ENCODE data around the gene SYT14. TPM values are rescaled to one million over a fixed set of nuclear protein-coding genes. Genes with fewer than 3 reads are reported as not detected.

Gene SYT14
- total and polyA plus RNA-seq, 2 experiments from 2014 or later, result 0.55 to 1.7 TPM

GRCh38 chr1:210201681-210202080 lies 263.7 kb downstream of the SYT14 start:
- no peak overlapping the region for H3K9ac ChIP-seq
- H3K4me1 ChIP-seq (ENCODE audit: insufficient read depth), result no peaks in the 10 kb centered on the region
- H3K9me2 ChIP-seq (ENCODE audit: insufficient read depth), result no peaks in the 10 kb centered on the region
- 43 to 44% methylated on average over 3 of the region's 3 CpGs for WGBS, 2 experiments (ENCODE audit: low coverage in 1 of 2, low lambda C conversion rate in 2 of 2, missing lambda C conversion rate in 2 of 2)
- TF ChIP-seq EZH2phosphoT487 (IDR thresholded peaks at IDR 0.05; ENCODE audit: insufficient read depth, low read depth) (no peak), EZH2 (IDR thresholded peaks at IDR 0.05; ENCODE audit: insufficient read depth, poor library complexity, severe bottlenecking) (no peak)
- H3F3A ChIP-seq (ENCODE audit: insufficient read depth), result no peaks in the 10 kb centered on the region
- no peak overlapping the region for H2AFZ ChIP-seq
- no peaks in the 10 kb centered on the region for H3K36me3 ChIP-seq (ENCODE audit: low read depth)
- no peaks in the 10 kb centered on the region; the same call in none of the 2 replicates for H3K27me3 ChIP-seq (replicated peaks; ENCODE audit: insufficient read depth)
- H3K4me2 ChIP-seq (ENCODE audit: unreplicated experiment), result no peak overlapping the region
- H3K4me3 ChIP-seq, result no peak overlapping the region
- H3K9me3 ChIP-seq (ENCODE audit: low read depth), result no peaks in the 10 kb centered on the region
- no peaks in the 10 kb centered on the region for H4K20me1 ChIP-seq (ENCODE audit: insufficient read depth)
- H3K79me2 ChIP-seq (ENCODE audit: insufficient read depth), result no peaks in the 10 kb centered on the region
- no peak overlapping the region for H3K27ac ChIP-seq
- in situ Hi-C loops (cut with MboI), result no loop called here
- peak; percentile 17 for DNase-seq

GRCh38 chr1:210207597-210208450 lies 269.8 kb downstream of the SYT14 start:
- H4K20me1 ChIP-seq (ENCODE audit: insufficient read depth), result no peaks in the 10 kb centered on the region
- no peak for DNase-seq
- H3K9ac ChIP-seq, result no peak overlapping the region
- in situ Hi-C loops (cut with MboI), result no loop called here
- no peaks in the 10 kb centered on the region for H3K79me2 ChIP-seq (ENCODE audit: insufficient read depth)
- H3K4me1 ChIP-seq (ENCODE audit: insufficient read depth), result no peaks in the 10 kb centered on the region
- 66% methylated on average over 2 of the region's 2 CpGs for WGBS, 2 experiments (ENCODE audit: low coverage in 1 of 2, low lambda C conversion rate in 2 of 2, missing lambda C conversion rate in 2 of 2)
- H3K27me3 ChIP-seq (replicated peaks; ENCODE audit: insufficient read depth), result no peaks in the 10 kb centered on the region
- H3K9me3 ChIP-seq (ENCODE audit: low read depth), result no peaks in the 10 kb centered on the region
- no peaks in the 10 kb centered on the region for H3K9me2 ChIP-seq (ENCODE audit: insufficient read depth)
- no peak overlapping the region for H3K4me3 ChIP-seq
- no peaks in the 10 kb centered on the region for H3F3A ChIP-seq (ENCODE audit: insufficient read depth)
- no peak overlapping the region for H3K27ac ChIP-seq
- TF ChIP-seq EZH2 (IDR thresholded peaks at IDR 0.05; ENCODE audit: insufficient read depth, poor library complexity, severe bottlenecking) (no peak), EZH2phosphoT487 (IDR thresholded peaks at IDR 0.05; ENCODE audit: insufficient read depth, low read depth) (no peak)
- H3K4me2 ChIP-seq (ENCODE audit: unreplicated experiment), result no peak overlapping the region
- H2AFZ ChIP-seq, result no peak overlapping the region
- no peaks in the 10 kb centered on the region for H3K36me3 ChIP-seq (ENCODE audit: low read depth)

- in situ Hi-C loops (cut with MboI), result no loop called here
- peaks cover 3% of the 10 kb centered on the region; the same call in 1 of the 2 replicates for H3K27me3 ChIP-seq (replicated peaks; ENCODE audit: insufficient read depth)
- WGBS, 2 experiments (ENCODE audit: low coverage in 1 of 2, low lambda C conversion rate in 2 of 2, missing lambda C conversion rate in 2 of 2), result 45 to 55% methylated on average over 8 of the region's 8 CpGs
Observed at GRCh38 chr1:210213335-210213734, 275.3 kb downstream of the SYT14 start.

GRCh38 chr1:210214573-210215409 lies 276.8 kb downstream of the SYT14 start:
- no peaks in the 10 kb centered on the region for H3K9me2 ChIP-seq (ENCODE audit: insufficient read depth)
- H3K4me3 ChIP-seq, result no peak overlapping the region
- H3K9ac ChIP-seq, result no peak overlapping the region
- H3K27ac ChIP-seq, result no peak overlapping the region
- no peak for DNase-seq
- H3K9me3 ChIP-seq (ENCODE audit: low read depth), result no peaks in the 10 kb centered on the region
- TF ChIP-seq EZH2phosphoT487 (IDR thresholded peaks at IDR 0.05; ENCODE audit: insufficient read depth, low read depth) (no peak), EZH2 (IDR thresholded peaks at IDR 0.05; ENCODE audit: insufficient read depth, poor library complexity, severe bottlenecking) (no peak)
- peaks cover 3% of the 10 kb centered on the region; the same call in 1 of the 2 replicates for H3K27me3 ChIP-seq (replicated peaks; ENCODE audit: insufficient read depth)
- no peaks in the 10 kb centered on the region for H4K20me1 ChIP-seq (ENCODE audit: insufficient read depth)
- no peaks in the 10 kb centered on the region for H3K36me3 ChIP-seq (ENCODE audit: low read depth)
- no peak overlapping the region for H3K4me2 ChIP-seq (ENCODE audit: unreplicated experiment)
- no peak overlapping the region for H2AFZ ChIP-seq
- H3K4me1 ChIP-seq (ENCODE audit: insufficient read depth), result no peaks in the 10 kb centered on the region
- in situ Hi-C loops (cut with MboI), result no loop called here
- 69 to 71% methylated on average over 4 of the region's 4 CpGs for whole genome bisulfite sequencing, 2 experiments (ENCODE audit: low coverage in 1 of 2, low lambda C conversion rate in 2 of 2, missing lambda C conversion rate in 2 of 2)
- H3K79me2 ChIP-seq (ENCODE audit: insufficient read depth), result no peaks in the 10 kb centered on the region
- H3F3A ChIP-seq (ENCODE audit: insufficient read depth), result no peaks in the 10 kb centered on the region

More at GRCh38 chr1:210213335-210213734, 275.3 kb downstream of the SYT14 start:
- no peak overlapping the region for H3K4me3 ChIP-seq
- TF ChIP-seq EZH2 (IDR thresholded peaks at IDR 0.05; ENCODE audit: insufficient read depth, poor library complexity, severe bottlenecking), result no peak
- no peak for TF ChIP-seq EZH2phosphoT487 (IDR thresholded peaks at IDR 0.05; ENCODE audit: insufficient read depth, low read depth)
- H3K36me3 ChIP-seq (ENCODE audit: low read depth), result no peaks in the 10 kb centered on the region
- no peak overlapping the region for H3K9ac ChIP-seq
- H4K20me1 ChIP-seq (ENCODE audit: insufficient read depth), result no peaks in the 10 kb centered on the region
- H3K4me2 ChIP-seq (ENCODE audit: unreplicated experiment), result no peak overlapping the region
- no peak overlapping the region for H2AFZ ChIP-seq
- no peaks in the 10 kb centered on the region for H3K9me3 ChIP-seq (ENCODE audit: low read depth)
- DNase-seq, result no peak
- H3K27ac ChIP-seq, result no peak overlapping the region
- no peaks in the 10 kb centered on the region for H3F3A ChIP-seq (ENCODE audit: insufficient read depth)
- no peaks in the 10 kb centered on the region for H3K4me1 ChIP-seq (ENCODE audit: insufficient read depth)
- no peaks in the 10 kb centered on the region for H3K9me2 ChIP-seq (ENCODE audit: insufficient read depth)
- no peaks in the 10 kb centered on the region for H3K79me2 ChIP-seq (ENCODE audit: insufficient read depth)

Data from GM23248 (cell line).